ENCODE measurements around the gene CGREF1. TPM values are rescaled to one million over a fixed set of nuclear protein-coding genes. Genes with fewer than 3 reads are reported as not detected.

CGREF1 gene
- total RNA-seq, 1 experiment from 2014 or later = 4.0 TPM

DNA sequence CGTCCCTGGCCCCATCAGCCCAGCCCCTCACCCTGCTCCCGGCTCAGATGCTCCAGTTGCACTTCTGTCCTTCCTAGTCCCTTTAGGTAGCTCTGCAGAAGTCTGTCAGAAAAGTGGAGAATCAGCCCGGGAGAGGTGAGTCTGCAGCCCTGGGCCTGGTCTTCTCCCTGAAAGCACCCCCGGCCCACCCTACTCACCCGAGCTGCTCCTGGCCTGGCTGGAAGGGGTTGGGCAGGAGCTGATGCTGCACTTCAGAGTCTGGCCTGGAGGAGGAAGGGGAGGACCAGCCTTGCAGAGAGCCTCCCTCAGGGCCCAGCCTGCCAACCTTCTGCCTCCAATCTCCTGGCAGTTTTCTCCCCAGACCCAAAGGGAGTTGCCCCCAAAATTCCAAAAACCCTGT is 16.6 kb downstream of the CGREF1 start:
- H2AFZ ChIP-seq (ENCODE audit: low read depth, low read length, poor library complexity, severe bottlenecking) = no peak overlapping the region
- H3K36me3 ChIP-seq (ENCODE audit: control insufficient read depth in 1 of 2, insufficient read depth in 2 of 2, low read length in 2 of 2) = no peaks in the 10 kb centered on the region
- H4K20me1 ChIP-seq (ENCODE audit: insufficient read depth) = no peaks in the 10 kb centered on the region
- no peaks in the 10 kb centered on the region for H3K9me3 ChIP-seq (ENCODE audit: control insufficient read depth in 1 of 2, insufficient read depth in 1 of 2, low read depth in 1 of 2, low read length in 2 of 2)
- H3K27me3 ChIP-seq (ENCODE audit: insufficient read depth, low read length) = no peaks in the 10 kb centered on the region
- no TSS peak for BruUV-seq (replicated peaks)
- H3K4me3 ChIP-seq (replicated peaks in 1 of 2; ENCODE audit: low read depth in 1 of 2, low read length in 2 of 2) = no peak overlapping the region
- ChIA-PET POLR2A (no interaction called here), CTCF (interaction anchor here (1.3 to 1.7 kb wide), 2 partner anchors 177 to 201 kb away, joined by 3 to 6 read pairs; no protein-coding TSS in a partner anchor), RAD21 (ENCODE audit: low non-redundant PET in 1 of 2, low total read pairs in 2 of 2, uncharacterized antibody in 2 of 2, unreplicated experiment in 2 of 2) (no interaction called here)
- no peaks in the 10 kb centered on the region for H3K79me2 ChIP-seq (ENCODE audit: insufficient read depth, low read length)
- intact Hi-C loops (cut with micrococcal nuclease) = no loop called here
- H3K4me2 ChIP-seq (ENCODE audit: low read length) = no peak overlapping the region
- H3K9ac ChIP-seq (ENCODE audit: low read length) = no peak overlapping the region
- TF ChIP-seq ELF1 (IDR thresholded peaks at IDR 0.05; ENCODE audit: borderline replicate concordance, low read depth) (no peak), ZNF274 (IDR thresholded peaks at IDR 0.05; ENCODE audit: low read depth, low read length) (no peak), ZFX (IDR thresholded peaks at IDR 0.05) (no peak), POLR2AphosphoS5 (IDR thresholded peaks at IDR 0.05; ENCODE audit: low read depth, low read length) (no peak), EGR1 (IDR thresholded peaks at IDR 0.05; ENCODE audit: low read depth) (no peak), EZH2phosphoT487 (IDR thresholded peaks at IDR 0.05; ENCODE audit: borderline replicate concordance) (no peak), FOSL1 (IDR thresholded peaks at IDR 0.05; ENCODE audit: low read depth) (no peak), EZH2 (IDR thresholded peaks at IDR 0.05) (no peak), CBX3 (IDR thresholded peaks at IDR 0.05; ENCODE audit: low read depth) (no peak), POLR2A (IDR thresholded peaks at IDR 0.05; ENCODE audit: borderline replicate concordance, extremely low read depth, insufficient read depth, insufficient read length) (no peak)
- TF ChIP-seq, protein P1, sequence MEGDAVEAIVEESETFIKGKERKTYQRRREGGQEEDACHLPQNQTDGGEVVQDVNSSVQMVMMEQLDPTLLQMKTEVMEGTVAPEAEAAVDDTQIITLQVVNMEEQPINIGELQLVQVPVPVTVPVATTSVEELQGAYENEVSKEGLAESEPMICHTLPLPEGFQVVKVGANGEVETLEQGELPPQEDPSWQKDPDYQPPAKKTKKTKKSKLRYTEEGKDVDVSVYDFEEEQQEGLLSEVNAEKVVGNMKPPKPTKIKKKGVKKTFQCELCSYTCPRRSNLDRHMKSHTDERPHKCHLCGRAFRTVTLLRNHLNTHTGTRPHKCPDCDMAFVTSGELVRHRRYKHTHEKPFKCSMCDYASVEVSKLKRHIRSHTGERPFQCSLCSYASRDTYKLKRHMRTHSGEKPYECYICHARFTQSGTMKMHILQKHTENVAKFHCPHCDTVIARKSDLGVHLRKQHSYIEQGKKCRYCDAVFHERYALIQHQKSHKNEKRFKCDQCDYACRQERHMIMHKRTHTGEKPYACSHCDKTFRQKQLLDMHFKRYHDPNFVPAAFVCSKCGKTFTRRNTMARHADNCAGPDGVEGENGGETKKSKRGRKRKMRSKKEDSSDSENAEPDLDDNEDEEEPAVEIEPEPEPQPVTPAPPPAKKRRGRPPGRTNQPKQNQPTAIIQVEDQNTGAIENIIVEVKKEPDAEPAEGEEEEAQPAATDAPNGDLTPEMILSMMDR (IDR thresholded peaks at IDR 0.05 in 2 of 3, conservative IDR thresholded peaks at IDR 0.05 in 1 of 3; ENCODE audit: borderline replicate concordance in 1 of 3, insufficient read depth in 1 of 3, low read depth in 2 of 3, low read length in 2 of 3) = no peak
- TF ChIP-seq, protein P2, sequence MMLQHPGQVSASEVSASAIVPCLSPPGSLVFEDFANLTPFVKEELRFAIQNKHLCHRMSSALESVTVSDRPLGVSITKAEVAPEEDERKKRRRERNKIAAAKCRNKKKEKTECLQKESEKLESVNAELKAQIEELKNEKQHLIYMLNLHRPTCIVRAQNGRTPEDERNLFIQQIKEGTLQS (IDR thresholded peaks at IDR 0.05) = no peak
- TF ChIP-seq, protein P3, sequence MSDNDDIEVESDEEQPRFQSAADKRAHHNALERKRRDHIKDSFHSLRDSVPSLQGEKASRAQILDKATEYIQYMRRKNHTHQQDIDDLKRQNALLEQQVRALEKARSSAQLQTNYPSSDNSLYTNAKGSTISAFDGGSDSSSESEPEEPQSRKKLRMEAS (IDR thresholded peaks at IDR 0.05) = no peak
- TF ChIP-seq, protein P4, sequence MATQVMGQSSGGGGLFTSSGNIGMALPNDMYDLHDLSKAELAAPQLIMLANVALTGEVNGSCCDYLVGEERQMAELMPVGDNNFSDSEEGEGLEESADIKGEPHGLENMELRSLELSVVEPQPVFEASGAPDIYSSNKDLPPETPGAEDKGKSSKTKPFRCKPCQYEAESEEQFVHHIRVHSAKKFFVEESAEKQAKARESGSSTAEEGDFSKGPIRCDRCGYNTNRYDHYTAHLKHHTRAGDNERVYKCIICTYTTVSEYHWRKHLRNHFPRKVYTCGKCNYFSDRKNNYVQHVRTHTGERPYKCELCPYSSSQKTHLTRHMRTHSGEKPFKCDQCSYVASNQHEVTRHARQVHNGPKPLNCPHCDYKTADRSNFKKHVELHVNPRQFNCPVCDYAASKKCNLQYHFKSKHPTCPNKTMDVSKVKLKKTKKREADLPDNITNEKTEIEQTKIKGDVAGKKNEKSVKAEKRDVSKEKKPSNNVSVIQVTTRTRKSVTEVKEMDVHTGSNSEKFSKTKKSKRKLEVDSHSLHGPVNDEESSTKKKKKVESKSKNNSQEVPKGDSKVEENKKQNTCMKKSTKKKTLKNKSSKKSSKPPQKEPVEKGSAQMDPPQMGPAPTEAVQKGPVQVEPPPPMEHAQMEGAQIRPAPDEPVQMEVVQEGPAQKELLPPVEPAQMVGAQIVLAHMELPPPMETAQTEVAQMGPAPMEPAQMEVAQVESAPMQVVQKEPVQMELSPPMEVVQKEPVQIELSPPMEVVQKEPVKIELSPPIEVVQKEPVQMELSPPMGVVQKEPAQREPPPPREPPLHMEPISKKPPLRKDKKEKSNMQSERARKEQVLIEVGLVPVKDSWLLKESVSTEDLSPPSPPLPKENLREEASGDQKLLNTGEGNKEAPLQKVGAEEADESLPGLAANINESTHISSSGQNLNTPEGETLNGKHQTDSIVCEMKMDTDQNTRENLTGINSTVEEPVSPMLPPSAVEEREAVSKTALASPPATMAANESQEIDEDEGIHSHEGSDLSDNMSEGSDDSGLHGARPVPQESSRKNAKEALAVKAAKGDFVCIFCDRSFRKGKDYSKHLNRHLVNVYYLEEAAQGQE (IDR thresholded peaks at IDR 0.05; ENCODE audit: low read depth) = no peak
- ATAC-seq (no peak), DNase-seq (ENCODE audit: low read depth, low spot score) (no peak)
- H3K4me1 ChIP-seq (ENCODE audit: control insufficient read depth in 1 of 2, insufficient read depth in 2 of 2, low read length in 2 of 2) = no peaks in the 10 kb centered on the region
- H3K27ac ChIP-seq (ENCODE audit: low read depth, low read length) = no peak overlapping the region
- no peaks in the 10 kb centered on the region for H3K9me2 ChIP-seq (ENCODE audit: insufficient read depth)

Data from HCT116 (cell line).